Kidney (tissue), 14 donors: ENCODE results near the gene GLOD5. TPM values are rescaled to one million over a fixed set of nuclear protein-coding genes. Genes with fewer than 3 reads are reported as not detected.

Experiments used
- DNase-seq, 5 donors: peaks; one replicate each; pipeline ENCODE4 v3.0.0-alpha.2; 2013 to 2020
- FAIRE-seq: peaks from 2 replicates; lab custom pipeline; 2012; peaks lifted over from hg19 to GRCh38; lab: Jason Lieb, UNC
- H3K27ac ChIP-seq, 2 donors: one replicate each; pipeline ENCODE4 v1.7.0; 2013; ENCODE audit warnings: low read depth in 2 of 2, low read length in 2 of 2, inconsistent platforms in 1 of 2
- H3K27me3 ChIP-seq: one replicate; pipeline ENCODE4 v1.7.1; 2013; ENCODE audit warnings: low read length, inconsistent platforms; ENCODE audit not compliant: control insufficient read depth, insufficient read depth
- H3K36me3 ChIP-seq, 3 donors: one replicate each; pipeline versions ENCODE4 v1.7.0 to v1.7.1; 2013; ENCODE audit warnings: low read length in 3 of 3, control low read depth in 1 of 3, inconsistent platforms in 1 of 3; ENCODE audit not compliant: insufficient read depth in 3 of 3, control insufficient read depth in 2 of 3
- H3K4me1 ChIP-seq, 3 donors: one replicate each; pipeline versions ENCODE4 v1.7.0 to v1.7.1; 2013; ENCODE audit warnings: low read length in 3 of 3, inconsistent platforms in 1 of 3, low read depth in 1 of 3; ENCODE audit not compliant: control insufficient read depth in 2 of 3, insufficient read depth in 2 of 3
- H3K4me3 ChIP-seq, 3 donors: one replicate each; pipeline versions ENCODE4 v1.7.0 to v1.8.1; 2013; ENCODE audit warnings: low read length in 3 of 3, control low read depth in 1 of 3, inconsistent platforms in 1 of 3
- H3K9ac ChIP-seq, 3 donors: one replicate each; pipeline versions ENCODE4 v1.7.0 to v1.7.1; 2013; ENCODE audit warnings: low read length in 3 of 3, control low read depth in 1 of 3, inconsistent platforms in 1 of 3
- H3K9me3 ChIP-seq, 3 donors: one replicate each; pipeline versions ENCODE4 v1.7.0 to v1.7.1; 2013; ENCODE audit warnings: low read length in 3 of 3, control low read depth in 1 of 3, inconsistent platforms in 1 of 3; ENCODE audit not compliant: control insufficient read depth in 2 of 3, insufficient read depth in 1 of 3
- intact Hi-C: fragments of 100-400 bp; cut with DNase I; formaldehyde crosslinking; loops from one replicate; pipeline ENCODE4 v1.11.1; 2022
- polyA plus RNA-seq: library from polyadenylated mRNA; stranded (reverse); fragments of 350-450 nt; fragmentation: Illumina TruSeq; extraction: RNeasy Lipid Tissue Mini Kit (QIAGEN cat#74804); gene quantifications from one replicate; pipeline ENCODE4 v1.2.3, GENCODE V29; 2014; ENCODE audit warnings: low read depth, low replicate concordance; ENCODE audit not compliant: insufficient read depth
- total RNA-seq: library from RNA; stranded (reverse); fragmentation: NEBNext Ultra II Directional; extraction: Animal tissue kit (Norgen Biotek cat#: 25700); gene quantifications from one replicate; pipeline ENCODE4 v1.2.1, GENCODE V29; 2021
- TF ChIP-seq, protein P1 (sequence below): IDR thresholded peaks from 3 replicates; pipeline ENCODE4 v1.5.1; 2012; ENCODE audit warnings: mild to moderate bottlenecking, moderate library complexity, borderline replicate concordance; ENCODE audit not compliant: insufficient read depth; ENCODE audit errors: extremely low read depth
- donor health status: control.
- donor health status: control.
- donor health status: control.
- donor health status: control.
- donor health status: control.
- donor health status: DM: yes; HTN: yes; CAD: no.
- donor health status: Normal renal cell carcinoma (clear cell type).

Gene GLOD5
- total and polyA plus RNA-seq, 2 donors from 2014 or later, result 0.94 to 12.6 TPM

DNA sequence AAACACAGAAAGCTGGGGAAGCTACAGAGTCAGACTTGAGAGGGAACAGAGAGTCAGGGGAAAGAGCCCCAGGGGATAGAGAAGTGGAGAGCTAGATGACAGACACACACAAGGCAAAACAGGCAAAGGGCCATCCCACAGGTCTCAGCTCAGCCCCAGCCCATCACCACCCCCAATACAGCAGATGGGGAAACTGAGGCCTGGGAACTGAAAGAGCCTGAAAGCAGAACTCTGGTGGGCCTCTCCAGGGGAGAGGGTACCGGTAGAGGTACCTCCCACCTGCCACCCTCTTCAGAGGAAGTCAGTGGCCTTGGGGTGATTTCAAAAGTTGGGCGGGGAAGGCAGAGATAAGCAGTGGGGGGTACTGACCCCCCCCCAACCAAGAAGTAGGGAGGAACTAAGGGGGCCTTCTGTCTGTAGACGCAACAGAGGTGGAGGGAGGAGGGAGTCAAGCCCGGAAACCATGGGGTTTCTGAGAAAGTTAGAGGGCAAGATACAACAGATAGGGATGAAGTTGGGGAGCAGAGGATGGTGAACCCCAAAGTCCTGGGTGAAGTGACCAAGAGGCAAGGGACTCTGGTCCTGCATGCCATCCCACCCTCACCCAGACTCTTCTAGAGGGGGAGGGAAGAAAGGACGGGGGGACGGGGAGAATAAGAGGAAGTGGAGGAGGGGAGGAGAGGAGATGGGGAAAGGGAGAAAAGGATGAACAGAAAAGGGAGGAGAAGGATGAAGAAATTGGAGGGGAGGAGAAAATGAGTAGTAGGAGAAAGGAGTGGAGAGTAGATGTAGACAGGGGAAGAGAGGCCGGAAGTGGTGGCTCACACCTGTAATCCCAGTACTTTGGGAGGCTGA lies 28.0 kb downstream of the GLOD5 start:
- Histone ChIP-seq H3K27ac (no peak overlapping the region), H3K9ac (no peak overlapping the region), H3K4me1 (no peaks in the 10 kb centered on the region), H3K9me3 (no peaks in the 10 kb centered on the region), H3K4me3 (no peak overlapping the region), H3K27me3 (no peaks in the 10 kb centered on the region), H3K36me3 (no peaks in the 10 kb centered on the region)
- FAIRE-seq (no peak), DNase-seq (no peak)
- intact Hi-C loops, result no loop called here
- TF ChIP-seq, protein P1, sequence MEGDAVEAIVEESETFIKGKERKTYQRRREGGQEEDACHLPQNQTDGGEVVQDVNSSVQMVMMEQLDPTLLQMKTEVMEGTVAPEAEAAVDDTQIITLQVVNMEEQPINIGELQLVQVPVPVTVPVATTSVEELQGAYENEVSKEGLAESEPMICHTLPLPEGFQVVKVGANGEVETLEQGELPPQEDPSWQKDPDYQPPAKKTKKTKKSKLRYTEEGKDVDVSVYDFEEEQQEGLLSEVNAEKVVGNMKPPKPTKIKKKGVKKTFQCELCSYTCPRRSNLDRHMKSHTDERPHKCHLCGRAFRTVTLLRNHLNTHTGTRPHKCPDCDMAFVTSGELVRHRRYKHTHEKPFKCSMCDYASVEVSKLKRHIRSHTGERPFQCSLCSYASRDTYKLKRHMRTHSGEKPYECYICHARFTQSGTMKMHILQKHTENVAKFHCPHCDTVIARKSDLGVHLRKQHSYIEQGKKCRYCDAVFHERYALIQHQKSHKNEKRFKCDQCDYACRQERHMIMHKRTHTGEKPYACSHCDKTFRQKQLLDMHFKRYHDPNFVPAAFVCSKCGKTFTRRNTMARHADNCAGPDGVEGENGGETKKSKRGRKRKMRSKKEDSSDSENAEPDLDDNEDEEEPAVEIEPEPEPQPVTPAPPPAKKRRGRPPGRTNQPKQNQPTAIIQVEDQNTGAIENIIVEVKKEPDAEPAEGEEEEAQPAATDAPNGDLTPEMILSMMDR, result no peak

DNA sequence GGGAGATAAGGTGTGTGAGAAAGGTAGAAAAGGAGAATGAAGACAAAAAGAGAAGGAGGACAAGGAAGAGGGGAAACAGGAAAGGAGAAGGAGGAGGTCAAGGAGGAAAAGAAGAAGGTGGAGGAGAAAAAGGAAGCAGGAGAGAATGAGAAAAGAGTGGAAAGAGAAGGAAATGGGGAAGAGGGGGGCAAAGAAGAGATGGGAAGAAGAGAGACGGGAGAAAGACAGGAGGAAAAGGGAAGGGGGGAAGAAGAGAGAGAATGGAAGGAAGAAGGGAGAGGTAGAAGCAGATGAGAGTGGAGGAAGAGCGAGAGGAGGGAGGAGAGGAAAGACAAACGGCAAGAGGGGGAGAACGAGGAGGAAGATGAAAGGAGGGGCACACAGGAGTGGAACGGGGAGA lies 28.9 kb downstream of the GLOD5 start:
- TF ChIP-seq, protein P1, result no peak
- no peak overlapping the region for H3K4me3 ChIP-seq
- DNase-seq, result no peak
- no peaks in the 10 kb centered on the region for H3K4me1 ChIP-seq
- no peaks in the 10 kb centered on the region for H3K27me3 ChIP-seq
- intact Hi-C loops, result no loop called here
- no peaks in the 10 kb centered on the region for H3K36me3 ChIP-seq
- no peaks in the 10 kb centered on the region for H3K9me3 ChIP-seq
- no peak overlapping the region for H3K27ac ChIP-seq
- no peak for FAIRE-seq
- no peak overlapping the region for H3K9ac ChIP-seq

DNA sequence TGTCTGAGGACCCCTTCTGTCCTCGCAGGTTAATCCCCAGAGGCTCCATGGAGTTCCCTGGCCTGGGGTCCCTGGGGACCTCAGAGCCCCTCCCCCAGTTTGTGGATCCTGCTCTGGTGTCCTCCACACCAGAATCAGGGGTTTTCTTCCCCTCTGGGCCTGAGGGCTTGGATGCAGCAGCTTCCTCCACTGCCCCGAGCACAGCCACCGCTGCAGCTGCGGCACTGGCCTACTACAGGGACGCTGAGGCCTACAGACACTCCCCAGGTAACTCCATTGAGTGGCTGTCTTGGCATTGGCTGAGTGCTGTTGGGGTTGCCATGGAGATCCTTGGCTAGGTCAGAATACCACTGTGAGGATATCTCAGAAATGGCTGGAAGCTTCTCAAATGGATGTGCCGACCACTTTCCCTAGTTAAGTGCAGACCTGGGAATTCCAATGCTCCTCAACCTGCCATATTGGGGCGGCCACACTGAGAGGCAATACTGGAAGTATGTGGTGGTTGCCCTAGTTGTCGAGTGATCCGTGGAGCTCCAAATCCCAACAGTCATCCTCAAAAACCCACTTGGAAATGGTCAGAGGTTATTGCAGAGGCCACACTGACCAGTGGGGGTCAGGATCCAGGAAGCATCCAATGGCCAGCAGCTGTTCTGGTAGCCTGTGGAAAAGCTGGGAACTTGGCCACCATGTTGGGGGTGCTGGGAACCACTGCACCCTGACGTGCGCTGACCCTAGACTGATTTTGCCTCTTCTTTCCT lies 29.7 kb downstream of the GLOD5 start:
- no peak overlapping the region for H3K27ac ChIP-seq
- H3K4me1 ChIP-seq, result no peaks in the 10 kb centered on the region
- H3K36me3 ChIP-seq, result no peaks in the 10 kb centered on the region
- no peak overlapping the region for H3K4me3 ChIP-seq
- H3K9ac ChIP-seq, result no peak overlapping the region
- no peak for FAIRE-seq
- intact Hi-C loops, result no loop called here
- H3K9me3 ChIP-seq, result no peaks in the 10 kb centered on the region
- no peak for DNase-seq
- no peaks in the 10 kb centered on the region for H3K27me3 ChIP-seq
- TF ChIP-seq, protein P1, result no peak
